Esophagus squamous epithelium (tissue), 4 donors: ENCODE measurements around the gene WSCD2.

Source experiments
- CTCF ChIP-seq, 6 experiments: fragments of 450-650 bp in 4 of 6; fragments of 200-600 bp in 2 of 6; sonication (generic) in 2 of 6; IDR thresholded peaks; one replicate each; pipeline ENCODE4 v1.5.1; 2016 to 2019; ENCODE audit warnings: antibody characterized with exemption in 6 of 6, mild to moderate bottlenecking in 4 of 6, moderate library complexity in 4 of 6
- POLR2A ChIP-seq, 4 donors: fragments of 450-650 bp; IDR thresholded peaks; one replicate each; pipeline ENCODE4 v1.6.1; 2017; ENCODE audit warnings: antibody characterized with exemption in 4 of 4, mild to moderate bottlenecking in 4 of 4, moderate library complexity in 3 of 4

- TF ChIP-seq POLR2A (IDR thresholded peaks at IDR 0.05) (no peak), CTCF (IDR thresholded peaks at IDR 0.05) (no peak)
Measured at GRCh38 chr12:108170164-108170563, 41.1 kb downstream of the WSCD2 start.
